GM18511 (cell line): Measurements from ENCODE around the gene UQCR11.

Experiments used
- ATAC-seq: cut with Tn5 transposase; IDR thresholded peaks from one replicate; pipeline ENCODE4 v1.9.1; 2021; ENCODE audit warnings: mild to moderate bottlenecking, moderate library complexity; ENCODE audit not compliant: unreplicated experiment

UQCR11 gene

DNA sequence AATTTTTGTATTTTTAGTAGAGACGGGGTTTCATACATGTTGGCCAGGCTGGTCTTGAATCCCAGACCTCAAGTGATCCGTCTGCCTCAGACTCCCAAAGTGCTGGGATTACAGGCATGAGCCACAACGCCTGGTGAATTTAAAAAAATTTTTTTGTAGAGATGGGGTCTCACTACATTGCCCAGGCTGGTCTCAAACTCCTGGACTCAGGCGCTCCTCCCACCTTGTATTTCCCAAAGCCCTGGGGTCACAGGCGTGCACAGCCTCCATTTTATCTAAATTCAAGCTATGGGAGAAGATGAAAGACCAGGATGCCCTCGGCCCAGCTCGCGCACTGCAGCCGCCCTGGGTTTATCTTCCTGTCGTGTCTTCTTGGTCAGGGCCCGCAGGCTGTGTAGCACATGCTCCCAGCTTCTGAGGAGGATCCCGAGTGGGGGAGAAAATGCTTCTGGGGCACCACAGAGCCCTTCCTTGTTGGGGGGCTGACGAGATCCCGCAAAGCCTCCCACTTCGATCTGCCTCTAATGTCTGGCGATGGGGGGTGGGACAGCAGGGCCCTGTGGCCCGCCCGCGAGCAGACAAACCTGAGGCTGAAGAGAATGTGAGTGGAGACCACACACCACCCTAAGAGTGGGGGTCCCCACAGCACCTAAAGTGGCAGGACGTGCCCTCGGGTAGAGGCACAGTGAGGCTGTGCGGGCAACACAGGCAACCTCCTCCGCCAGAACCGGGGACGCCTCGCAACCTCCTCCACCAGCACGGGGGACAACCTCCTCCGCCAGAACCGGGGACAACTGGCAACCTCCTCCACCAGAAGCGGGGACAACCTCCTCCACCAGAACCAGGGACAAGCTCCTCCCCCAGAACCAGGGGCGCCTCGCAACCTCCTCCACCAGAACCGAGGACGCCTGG, 31.3 kb upstream of the UQCR11 start:
- ATAC-seq = no peak

DNA sequence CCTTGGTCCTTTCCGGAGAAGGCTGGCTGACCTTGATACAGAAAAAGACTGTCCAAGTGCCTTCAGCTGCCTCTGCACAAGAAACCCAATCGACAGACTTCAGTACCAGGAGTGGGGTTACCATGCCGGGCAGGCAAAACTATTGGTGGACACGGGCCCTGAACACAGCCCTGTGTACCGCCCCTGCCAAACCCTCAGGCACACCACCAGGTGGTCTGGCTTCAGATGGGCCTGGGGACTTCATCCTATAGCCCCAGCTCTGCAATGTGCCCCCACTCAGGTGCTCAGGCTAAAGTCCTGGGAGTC, 29.6 kb upstream of the UQCR11 start:
- no peak for ATAC-seq

DNA sequence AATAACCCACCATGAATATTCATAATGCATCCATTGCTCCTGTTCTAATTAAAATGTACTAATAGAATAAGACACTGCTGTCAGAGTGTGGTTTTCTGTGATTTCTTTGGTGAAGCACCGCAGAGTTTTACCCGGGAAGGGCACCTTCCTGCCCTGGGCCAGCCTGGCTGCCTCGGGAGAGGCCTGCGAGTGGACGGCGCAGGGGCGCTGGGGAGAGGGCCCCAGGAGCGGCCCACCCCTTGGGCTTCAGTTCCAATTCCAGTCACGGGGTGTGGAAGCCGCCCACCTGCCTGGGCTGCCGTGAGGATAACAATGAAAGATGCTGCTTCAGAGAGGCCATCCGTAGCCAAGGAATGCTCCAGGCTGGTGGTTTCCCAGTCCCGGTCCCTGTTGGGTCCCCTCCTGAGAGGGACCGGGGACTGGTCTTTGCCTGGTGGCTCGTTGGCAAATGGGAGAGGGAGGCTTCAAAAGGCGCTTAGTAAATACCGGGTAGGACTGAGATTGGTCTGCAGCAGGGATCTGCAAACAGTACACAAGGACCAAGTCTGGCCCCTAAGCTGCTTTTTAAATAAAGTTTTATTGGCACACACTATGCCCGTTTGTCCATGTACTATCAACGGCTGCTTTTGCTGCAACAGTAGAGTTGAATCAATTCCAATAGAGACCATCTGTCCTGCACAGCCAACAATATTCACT, 29.1 kb upstream of the UQCR11 start:
- no peak for ATAC-seq

DNA sequence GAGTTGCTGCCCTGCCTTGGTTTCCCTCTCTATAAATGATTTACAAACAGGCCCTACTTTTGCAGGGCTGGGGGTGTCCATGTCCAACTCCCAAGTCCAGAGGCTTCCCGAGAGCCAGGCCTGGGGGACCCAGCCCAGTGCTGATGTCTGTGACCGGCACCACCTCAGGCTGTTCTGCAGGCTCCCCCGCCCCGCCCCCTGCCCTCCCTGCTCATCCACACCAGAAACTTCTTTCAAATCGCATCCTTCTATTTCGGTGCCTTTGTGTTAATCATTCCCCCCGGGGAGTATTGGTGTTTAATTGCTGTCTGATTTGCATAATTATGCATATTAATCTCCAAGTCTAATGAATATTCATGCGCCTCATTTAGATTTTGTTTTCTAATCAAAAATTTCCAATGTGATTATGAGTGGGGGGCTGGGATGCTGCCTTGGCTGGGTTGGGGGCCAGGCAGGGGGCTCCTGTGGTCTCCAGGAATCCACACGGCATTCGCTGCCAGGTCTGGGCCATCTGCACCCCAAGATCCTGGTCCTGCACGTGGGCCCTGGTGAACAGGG, 28.1 kb upstream of the UQCR11 start:
- ATAC-seq = no peak

DNA sequence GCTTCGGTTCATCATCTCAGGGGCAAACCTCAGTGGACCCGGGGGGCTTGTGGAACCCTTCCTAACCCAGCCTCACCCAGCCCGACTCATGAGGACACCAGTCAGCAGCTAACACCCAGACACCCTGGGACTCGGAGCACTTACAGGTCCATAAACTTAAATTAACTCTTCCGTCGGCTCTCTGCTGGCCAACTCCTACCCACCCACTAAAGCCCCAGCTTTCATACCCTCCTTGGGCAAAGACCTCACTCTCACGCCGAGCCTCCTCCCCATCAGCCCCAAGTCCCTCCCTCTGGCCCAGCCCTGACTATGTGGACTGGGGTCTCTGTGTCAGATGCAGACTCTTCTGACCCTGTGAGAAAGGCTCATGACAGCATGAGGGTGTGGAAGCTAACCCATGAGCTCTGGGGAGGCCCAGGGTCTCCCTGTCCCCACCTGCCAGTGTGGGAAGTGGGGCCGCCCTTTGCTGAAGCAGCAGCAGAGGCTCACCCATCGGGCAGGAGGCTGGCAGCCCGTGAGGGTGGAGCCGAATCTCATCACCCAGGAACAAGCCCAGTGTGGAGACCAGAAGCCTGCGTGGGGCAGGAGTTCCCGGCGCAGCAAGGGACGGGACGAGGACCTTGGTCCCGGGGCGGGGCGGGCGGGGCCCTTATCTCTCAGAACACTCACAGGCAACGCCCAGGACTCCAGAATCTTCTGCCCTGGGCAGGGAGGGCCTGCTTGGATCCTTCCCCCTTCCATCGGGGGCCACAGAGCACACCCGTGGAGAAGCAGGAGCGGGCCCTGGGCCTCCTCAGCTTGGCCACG, 27.4 kb upstream of the UQCR11 start:
- ATAC-seq = no peak

DNA sequence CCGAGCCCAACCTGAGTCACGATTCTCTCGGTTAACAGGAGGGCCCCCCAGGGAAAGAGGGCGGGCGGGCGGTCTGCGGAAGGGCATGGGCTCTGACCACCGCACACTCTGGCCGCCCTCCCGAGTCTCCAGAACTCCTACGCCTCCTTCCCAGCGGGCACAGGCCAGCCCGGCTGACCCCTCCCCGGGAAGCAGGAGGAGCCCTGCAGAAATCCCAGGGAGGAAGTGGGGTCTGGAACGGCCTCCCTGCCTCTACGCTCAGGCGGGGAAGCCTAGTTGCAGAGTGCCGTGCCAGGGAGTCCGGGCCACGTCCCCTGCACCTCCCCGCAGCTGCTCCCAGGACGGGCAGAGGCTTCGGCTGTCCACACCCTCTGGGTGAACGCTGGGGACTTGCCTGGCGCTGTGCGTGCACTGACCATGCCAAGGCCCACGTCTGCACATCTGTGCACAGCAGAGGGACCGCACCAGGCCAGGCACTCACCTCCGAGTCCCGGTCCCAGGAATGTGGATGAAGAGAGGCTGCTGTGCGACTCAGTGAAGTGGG, 26.4 kb upstream of the UQCR11 start:
- no peak for ATAC-seq

DNA sequence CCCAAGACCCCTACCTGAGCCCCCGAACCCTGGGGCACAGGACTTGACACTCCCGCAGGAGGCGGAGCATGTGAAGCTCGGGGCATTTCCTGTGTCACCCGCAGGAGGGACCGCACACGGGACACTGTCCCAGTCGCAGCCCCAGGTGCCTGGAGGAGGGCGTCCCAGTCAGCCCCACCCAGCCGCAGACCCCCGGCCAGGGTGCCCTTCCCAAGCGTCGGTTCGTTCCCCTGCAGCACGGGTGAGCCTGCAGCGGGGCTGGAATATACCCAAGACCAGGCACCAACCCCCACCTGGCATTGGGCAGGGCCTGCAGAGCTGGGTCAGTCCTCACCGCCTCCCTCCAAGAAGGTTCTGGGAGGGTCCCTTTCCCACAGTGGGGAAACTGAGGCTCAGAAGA, 25.5 kb upstream of the UQCR11 start:
- ATAC-seq = no peak

DNA sequence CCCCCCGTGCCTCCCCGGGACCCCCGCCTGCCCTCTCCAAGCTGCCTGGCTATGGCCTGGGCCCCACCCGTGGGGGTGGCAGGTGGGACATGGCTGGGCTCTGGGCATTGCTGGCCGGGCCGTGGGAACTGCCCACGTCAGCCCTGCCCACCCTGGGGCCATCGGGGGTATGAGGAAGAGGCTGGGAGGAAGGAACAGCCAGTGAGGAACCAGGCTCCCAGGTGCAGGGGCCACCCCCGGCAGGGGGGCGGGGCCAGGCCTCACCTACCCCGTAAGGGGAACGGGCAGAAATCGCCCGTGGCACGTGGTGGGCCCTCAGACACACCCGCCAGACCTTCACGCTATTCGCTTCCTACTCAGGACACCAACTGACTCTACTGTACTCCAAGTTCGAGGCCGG, 24.8 kb upstream of the UQCR11 start:
- ATAC-seq = no peak

DNA sequence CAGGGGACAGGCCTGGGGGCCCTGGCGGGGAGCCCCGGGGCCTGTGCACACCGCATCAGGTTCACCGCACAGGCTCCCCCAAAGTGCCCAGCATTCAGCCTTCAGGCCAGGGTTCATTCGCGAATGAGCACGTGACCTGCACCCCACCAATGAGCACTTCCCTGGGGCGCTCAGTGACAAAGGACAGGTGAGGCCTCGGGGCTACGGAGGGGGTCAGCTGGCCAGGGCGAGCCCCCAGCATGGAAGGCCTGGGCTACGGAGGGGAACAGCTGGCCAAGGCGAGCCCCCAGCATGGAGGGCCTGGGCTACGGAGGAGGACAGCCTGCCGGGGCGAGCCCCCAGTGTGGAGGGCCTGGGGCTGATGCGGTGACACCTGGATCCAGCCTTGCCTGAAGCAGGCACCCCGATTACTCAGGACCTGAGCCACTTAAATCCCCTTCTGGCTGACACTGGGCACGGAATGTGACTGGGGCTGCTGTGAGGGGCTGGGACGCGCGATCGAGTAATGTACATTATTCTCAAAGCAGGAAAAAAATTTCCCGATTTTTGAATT, 24.1 kb upstream of the UQCR11 start:
- no peak for ATAC-seq

DNA sequence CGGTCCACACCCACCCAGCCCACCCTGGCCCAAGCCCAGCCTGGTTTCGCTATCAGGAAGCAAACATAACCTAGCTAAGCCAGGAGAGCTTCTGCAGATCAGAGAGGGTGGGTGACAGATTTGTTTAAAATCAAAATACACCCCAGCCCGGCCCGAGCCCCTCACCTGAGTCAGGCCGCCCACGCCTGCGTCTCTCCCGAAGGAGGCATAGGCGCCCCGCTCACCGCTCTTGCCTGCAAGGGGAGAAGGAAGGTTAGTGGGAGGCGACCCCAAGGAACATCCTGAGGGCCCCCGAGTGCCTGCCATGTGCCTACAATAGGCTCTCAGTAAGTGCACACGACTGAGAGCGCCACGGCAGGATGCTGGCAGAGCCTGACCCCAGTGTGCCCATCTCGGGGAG, 21.9 kb upstream of the UQCR11 start:
- ATAC-seq = no peak

DNA sequence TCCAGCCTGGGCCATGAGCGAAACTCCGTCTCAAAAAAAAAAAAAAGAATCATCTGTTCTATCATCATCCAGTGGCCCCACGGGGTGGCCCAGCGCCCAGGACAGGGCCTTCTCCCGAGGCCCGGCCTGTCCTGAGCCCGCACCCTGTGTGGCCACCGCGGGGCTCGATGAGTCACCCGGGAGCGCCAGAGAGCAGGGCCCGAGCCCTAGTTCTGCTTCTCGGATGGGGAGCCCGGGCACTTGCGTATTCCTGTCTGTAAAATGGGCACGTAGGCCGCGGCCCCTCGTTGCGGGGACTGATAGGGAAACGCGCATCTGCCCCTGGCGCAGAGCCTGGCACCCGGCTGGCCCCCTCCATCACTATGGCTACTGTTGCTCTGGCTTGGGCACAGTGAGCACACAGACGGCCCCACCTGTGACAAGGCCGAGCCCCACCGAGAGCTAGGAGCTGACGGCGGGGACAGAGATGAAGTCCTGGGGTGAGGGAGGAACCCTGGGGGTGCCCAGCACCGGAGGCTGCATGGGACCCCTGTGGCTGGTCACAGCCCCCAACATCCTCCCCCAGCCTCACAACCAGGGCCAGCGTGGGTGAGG, 21.3 kb upstream of the UQCR11 start:
- ATAC-seq = no peak

DNA sequence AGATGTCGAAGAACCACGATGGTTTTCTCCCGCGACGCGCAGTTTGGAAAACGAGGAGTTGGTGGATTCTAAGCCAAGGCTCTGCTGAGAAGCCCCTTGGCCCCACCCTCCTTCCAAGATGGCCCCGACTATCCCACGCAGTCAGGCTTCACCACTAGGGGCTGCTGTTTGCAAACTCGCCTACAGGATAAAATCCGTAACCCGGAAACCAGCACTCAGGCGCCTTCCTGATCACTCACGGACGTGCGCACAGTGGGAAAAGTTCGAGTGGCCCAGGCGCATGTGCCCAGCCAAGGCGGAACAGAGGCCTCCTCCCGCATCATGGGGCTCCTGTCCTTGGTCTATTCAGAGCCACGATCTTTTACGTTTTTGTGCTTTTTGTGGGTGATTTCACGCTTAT, 19.2 kb upstream of the UQCR11 start:
- ATAC-seq = no peak

DNA sequence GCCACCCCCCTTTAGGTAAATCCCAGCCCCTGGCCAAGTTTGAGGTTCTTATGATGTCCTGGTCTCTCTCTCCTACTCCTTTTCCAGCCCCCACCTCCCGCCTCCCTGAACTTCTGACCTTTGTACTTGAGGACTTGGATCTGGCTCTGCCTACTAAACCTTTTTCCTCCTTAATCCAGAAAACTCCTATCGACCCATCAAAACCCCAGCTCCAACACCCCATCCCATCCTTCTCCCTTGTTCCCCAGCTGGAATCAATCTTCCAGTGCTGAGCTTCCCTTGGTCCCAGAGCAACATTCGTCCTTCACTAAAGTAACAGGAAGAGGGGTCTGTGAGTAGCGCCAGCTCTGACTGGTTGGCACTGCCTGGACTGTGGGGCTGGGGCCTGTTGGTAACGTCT, 17.3 kb upstream of the UQCR11 start:
- no peak for ATAC-seq

DNA sequence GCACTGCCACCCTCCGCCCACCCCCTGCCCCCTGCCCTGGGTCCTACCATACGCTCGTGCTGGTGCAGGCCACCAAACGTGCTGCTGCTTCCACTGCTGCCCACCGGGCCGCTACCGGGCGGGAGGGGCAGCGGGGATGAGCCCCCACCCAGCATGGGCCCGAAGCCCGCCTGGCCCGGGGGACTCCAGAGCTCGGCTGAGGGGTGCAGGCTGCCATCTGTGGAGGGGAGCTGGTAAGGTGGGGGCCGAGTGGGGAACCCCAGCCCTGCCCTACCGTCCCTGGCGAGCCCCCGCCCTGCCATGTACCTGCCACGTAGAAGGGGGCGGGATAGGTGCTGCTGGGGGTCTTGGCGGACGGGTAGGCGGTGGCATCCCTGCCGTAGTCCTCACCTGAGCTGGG, 16.7 kb upstream of the UQCR11 start:
- no peak for ATAC-seq

DNA sequence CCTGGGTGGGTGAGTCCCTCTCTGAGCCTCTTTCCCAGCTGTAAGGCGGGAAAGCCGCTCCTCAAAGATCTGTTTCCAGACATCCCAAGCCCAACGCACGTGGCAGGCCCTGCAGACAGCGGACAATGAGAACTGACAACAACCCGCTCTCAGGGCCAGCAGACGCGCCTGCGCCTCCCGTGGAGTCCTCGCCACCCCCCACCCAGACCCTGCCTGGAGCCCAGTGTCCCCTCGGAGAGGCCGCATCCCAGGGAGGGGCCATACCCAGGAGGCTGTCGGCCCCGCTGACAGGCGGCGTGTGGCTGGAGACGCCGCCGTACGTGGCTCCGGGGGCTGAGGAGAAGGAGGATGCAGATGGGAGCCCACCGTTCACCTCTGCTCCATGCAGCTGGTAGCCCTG, 16.3 kb upstream of the UQCR11 start:
- no peak for ATAC-seq

DNA sequence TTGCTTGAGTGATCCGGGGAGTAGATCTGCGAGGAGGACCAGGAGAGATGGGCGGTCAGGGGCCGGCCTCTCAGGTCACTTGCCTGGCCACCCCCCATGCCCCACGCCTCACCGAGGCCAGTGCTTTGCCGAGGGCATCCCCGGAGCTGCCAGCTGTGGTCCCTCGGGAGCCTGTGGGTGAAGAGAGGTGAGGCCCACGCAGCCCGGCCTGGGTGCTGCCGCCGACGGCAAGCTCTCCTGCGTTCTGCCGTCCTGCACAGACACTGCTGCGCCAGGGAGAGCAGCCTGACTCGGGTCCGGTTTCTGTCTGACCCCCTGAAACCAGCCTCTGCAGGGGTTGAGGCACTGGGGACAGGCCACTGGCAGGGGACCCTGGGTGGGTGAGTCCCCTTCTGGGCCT, 15.8 kb upstream of the UQCR11 start:
- no peak for ATAC-seq

DNA sequence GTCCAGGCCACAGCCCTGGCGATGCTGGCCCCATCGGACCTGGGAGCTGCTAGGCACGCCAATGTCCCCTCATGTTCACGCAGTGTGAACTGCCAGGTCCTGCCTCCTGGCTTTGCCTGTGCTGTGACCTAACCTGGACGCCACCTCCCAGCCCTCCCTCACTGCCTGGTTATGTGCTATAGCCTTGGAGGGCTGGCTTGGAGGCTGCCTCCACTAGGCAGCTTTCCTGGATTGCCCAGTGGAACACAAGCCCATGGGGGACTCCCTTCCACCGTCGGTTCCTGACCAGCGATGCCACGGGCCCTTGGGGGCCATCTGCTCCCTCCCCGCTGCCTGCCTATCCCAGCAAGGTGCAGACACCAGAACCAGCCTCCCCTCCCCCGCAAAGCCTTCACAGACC, 15.2 kb upstream of the UQCR11 start:
- ATAC-seq = no peak

DNA sequence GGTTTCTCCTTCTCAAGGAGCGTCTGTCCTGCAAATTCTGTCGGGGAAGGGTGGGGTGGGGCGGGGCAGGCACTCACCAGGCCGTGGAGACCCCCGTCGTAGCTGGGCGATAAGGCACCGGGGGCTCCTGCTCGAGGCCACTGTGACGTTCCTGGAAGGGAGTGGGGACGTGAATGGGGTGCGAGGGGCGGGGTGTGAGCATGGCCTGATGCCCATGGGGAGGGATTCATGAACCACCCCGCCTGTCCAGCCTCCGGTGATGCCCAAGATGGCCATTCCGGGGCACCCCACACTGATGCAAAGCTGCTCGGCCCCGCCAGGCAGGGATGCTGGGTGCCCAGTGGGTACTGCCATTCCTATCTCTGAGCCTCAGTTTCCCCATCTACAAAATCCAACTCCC, 14.4 kb upstream of the UQCR11 start:
- ATAC-seq = no peak

DNA sequence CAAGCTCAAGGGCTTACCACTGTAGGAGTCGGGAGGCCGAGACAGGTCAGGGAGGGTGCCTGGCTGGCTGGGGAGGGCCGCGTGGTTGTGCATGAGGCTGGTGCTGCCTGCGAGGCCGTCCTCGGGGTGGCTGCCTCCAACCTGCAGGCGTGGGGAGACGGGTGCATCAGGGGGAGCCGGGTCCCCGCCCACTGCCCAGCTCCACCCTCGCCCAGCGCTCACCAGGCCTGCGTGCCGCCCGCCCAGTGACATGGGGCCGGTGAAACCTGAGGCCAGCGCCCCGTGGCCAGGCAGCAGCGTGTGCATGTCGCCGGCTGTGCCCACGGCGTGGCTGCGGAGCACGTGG, 13.8 kb upstream of the UQCR11 start:
- no peak for ATAC-seq
